Astrocyte (in vitro differentiated cells and primary cell): ENCODE measurements around the gene MEG3. TPM values are rescaled to one million over a fixed set of nuclear protein-coding genes. Genes with fewer than 3 reads are reported as not detected.
A peak's percentile ranks its signal among the peaks of the same experiment; 100 is the strongest.

Experiments used
- DNase-seq: peaks from one replicate; pipeline ENCODE4 v3.0.0-alpha.2; 2010; ENCODE audit warnings: low read depth
- FAIRE-seq: peaks from 2 replicates; lab custom pipeline; 2011; peaks lifted over from hg19 to GRCh38; lab: Jason Lieb, UNC
- H2AFZ ChIP-seq: 2 replicates; pipeline ENCODE4 v1.6.0; 2012; ENCODE audit warnings: low read depth, low read length, inconsistent platforms
- H3K27ac ChIP-seq: 2 replicates; pipeline ENCODE4 v1.5.1; 2011; ENCODE audit warnings: low read depth, low read length, inconsistent platforms
- H3K27me3 ChIP-seq: 2 replicates; pipeline ENCODE4 v1.6.0; 2011; ENCODE audit warnings: low read length, inconsistent platforms; ENCODE audit not compliant: insufficient read depth
- H3K36me3 ChIP-seq: 2 replicates; pipeline ENCODE4 v1.5.1; 2011; ENCODE audit warnings: low read length, inconsistent platforms; ENCODE audit not compliant: insufficient read depth
- H3K4me1 ChIP-seq: 2 replicates; pipeline ENCODE4 v1.5.1; 2011; ENCODE audit warnings: low read length, inconsistent platforms; ENCODE audit not compliant: insufficient read depth
- H3K4me2 ChIP-seq: 2 replicates; pipeline ENCODE4 v1.6.0; 2012; ENCODE audit warnings: low read length, inconsistent platforms
- H3K4me3 ChIP-seq: 2 replicates; pipeline ENCODE4 v1.5.1; 2011; ENCODE audit warnings: low read depth, mild to moderate bottlenecking, low read length, inconsistent platforms; ENCODE audit not compliant: insufficient read depth
- H3K79me2 ChIP-seq: 2 replicates; pipeline ENCODE4 v1.6.0; 2012; ENCODE audit warnings: mild to moderate bottlenecking, low read length, inconsistent platforms; ENCODE audit not compliant: insufficient read depth
- H3K9ac ChIP-seq: 2 replicates; pipeline ENCODE4 v1.6.0; 2012; ENCODE audit warnings: mild to moderate bottlenecking, low read length, inconsistent platforms
- H3K9me3 ChIP-seq: 2 replicates; pipeline ENCODE4 v1.5.1; 2012; ENCODE audit warnings: low read depth, mild to moderate bottlenecking, low read length, inconsistent platforms; ENCODE audit not compliant: insufficient read depth
- H4K20me1 ChIP-seq: 2 replicates; pipeline ENCODE4 v1.6.0; 2012; ENCODE audit warnings: low read length, inconsistent platforms; ENCODE audit not compliant: insufficient read depth
- H3K27ac Mint-ChIP-seq: one replicate; pipeline ENCODE4 v1.8.0; 2021; ENCODE audit warnings: mild to moderate bottlenecking, mixed read lengths; ENCODE audit not compliant: unreplicated experiment
- H3K27me3 Mint-ChIP-seq: one replicate; pipeline ENCODE4 v1.8.0; 2021; ENCODE audit warnings: low read depth, mixed read lengths; ENCODE audit not compliant: unreplicated experiment
- H3K36me3 Mint-ChIP-seq: one replicate; pipeline ENCODE4 v1.8.0; 2021; ENCODE audit warnings: low read depth, mixed read lengths; ENCODE audit not compliant: unreplicated experiment
- H3K4me1 Mint-ChIP-seq: one replicate; pipeline ENCODE4 v1.8.0; 2021; ENCODE audit warnings: low read depth, mixed read lengths; ENCODE audit not compliant: unreplicated experiment
- H3K4me3 Mint-ChIP-seq: one replicate; pipeline ENCODE4 v1.8.0; 2021; ENCODE audit warnings: mild to moderate bottlenecking, moderate library complexity, mixed read lengths; ENCODE audit not compliant: unreplicated experiment
- H3K9me3 Mint-ChIP-seq: one replicate; pipeline ENCODE4 v1.8.0; 2021; ENCODE audit warnings: mild to moderate bottlenecking, mixed read lengths; ENCODE audit not compliant: unreplicated experiment
- EZH2 ChIP-seq: IDR thresholded peaks from 2 replicates; pipeline ENCODE4 v1.6.1; 2012; ENCODE audit warnings: mild to moderate bottlenecking, low read length, inconsistent platforms; ENCODE audit not compliant: insufficient read depth
- total RNA-seq: library from RNA; stranded (reverse); gene quantifications from 2 replicates; pipeline ENCODE4 v1.2.1, GENCODE V29; 2021
- TF ChIP-seq, protein P1 (sequence below): IDR thresholded peaks from 2 replicates; pipeline ENCODE4 v1.5.1; 2011; ENCODE audit warnings: low read depth, mild to moderate bottlenecking, inconsistent platforms, low read length, moderate library complexity; ENCODE audit not compliant: insufficient read depth

Gene MEG3
- total RNA-seq, 1 donor from 2014 or later = not detected

DNA sequence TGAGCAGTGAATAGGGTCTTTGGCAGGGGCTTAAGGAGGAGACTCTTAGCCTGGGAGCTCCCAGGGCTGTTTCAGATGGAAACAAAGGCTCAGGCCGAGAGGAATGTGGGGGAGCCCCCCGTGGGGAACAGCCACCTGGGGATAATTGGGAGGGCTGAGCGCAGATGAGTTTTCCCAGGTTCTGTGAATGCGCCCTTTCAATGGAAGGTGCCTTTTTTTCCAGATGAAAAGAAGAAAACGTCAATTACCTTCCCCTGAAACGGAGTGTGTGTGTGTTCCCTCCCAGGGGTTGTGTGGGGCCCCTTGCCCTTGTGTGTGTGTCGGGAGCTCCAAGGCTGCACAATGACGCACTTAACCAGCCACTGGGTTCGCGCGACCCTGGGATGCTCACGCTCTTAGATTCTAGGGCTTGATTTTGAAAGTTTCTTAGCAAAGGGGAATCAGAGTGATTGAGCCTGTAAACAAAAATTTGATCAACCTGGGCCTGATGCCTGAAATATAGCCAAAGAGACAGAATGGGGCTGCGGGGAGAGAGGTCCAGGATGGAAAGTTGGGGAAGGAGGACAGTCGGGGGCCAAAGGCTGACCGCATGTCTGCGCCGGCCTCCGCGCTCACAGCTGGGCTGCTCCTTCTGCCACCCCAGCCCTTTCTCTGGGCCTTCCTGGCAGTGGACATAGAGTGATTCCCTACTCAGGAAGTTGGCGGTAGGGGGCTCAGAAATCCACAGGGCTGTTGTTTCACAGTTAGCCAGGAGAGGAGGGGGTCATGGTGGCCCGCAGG lies 14.6 kb downstream of the MEG3 start:
- TF ChIP-seq EZH2 = no peak
- TF ChIP-seq, protein P1, sequence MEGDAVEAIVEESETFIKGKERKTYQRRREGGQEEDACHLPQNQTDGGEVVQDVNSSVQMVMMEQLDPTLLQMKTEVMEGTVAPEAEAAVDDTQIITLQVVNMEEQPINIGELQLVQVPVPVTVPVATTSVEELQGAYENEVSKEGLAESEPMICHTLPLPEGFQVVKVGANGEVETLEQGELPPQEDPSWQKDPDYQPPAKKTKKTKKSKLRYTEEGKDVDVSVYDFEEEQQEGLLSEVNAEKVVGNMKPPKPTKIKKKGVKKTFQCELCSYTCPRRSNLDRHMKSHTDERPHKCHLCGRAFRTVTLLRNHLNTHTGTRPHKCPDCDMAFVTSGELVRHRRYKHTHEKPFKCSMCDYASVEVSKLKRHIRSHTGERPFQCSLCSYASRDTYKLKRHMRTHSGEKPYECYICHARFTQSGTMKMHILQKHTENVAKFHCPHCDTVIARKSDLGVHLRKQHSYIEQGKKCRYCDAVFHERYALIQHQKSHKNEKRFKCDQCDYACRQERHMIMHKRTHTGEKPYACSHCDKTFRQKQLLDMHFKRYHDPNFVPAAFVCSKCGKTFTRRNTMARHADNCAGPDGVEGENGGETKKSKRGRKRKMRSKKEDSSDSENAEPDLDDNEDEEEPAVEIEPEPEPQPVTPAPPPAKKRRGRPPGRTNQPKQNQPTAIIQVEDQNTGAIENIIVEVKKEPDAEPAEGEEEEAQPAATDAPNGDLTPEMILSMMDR = no peak
- Histone ChIP-seq H4K20me1 (peaks cover 98% of the 10 kb centered on the region), H3K9ac (no peak overlapping the region), H3K9me3 (no peaks in the 10 kb centered on the region), H3K36me3 (peaks cover 22% of the 10 kb centered on the region), H3K27ac (peak overlapping the region; percentile 34), H3K4me1 (peaks cover 35% of the 10 kb centered on the region), H3K79me2 (peaks cover 73% of the 10 kb centered on the region), H3K4me3 (no peak overlapping the region), H3K27me3 (no peaks in the 10 kb centered on the region), H3K4me2 (no peak overlapping the region), H2AFZ (no peak overlapping the region)
- Mint-ChIP-seq H3K27me3 (peaks cover 30% of the 10 kb centered on the region), H3K27ac (no peak overlapping the region), H3K9me3 (no peaks in the 10 kb centered on the region), H3K36me3 (no peaks in the 10 kb centered on the region), H3K4me1 (peaks cover 26% of the 10 kb centered on the region), H3K4me3 (no peak overlapping the region)
- DNase-seq (no peak), FAIRE-seq (no peak)

DNA sequence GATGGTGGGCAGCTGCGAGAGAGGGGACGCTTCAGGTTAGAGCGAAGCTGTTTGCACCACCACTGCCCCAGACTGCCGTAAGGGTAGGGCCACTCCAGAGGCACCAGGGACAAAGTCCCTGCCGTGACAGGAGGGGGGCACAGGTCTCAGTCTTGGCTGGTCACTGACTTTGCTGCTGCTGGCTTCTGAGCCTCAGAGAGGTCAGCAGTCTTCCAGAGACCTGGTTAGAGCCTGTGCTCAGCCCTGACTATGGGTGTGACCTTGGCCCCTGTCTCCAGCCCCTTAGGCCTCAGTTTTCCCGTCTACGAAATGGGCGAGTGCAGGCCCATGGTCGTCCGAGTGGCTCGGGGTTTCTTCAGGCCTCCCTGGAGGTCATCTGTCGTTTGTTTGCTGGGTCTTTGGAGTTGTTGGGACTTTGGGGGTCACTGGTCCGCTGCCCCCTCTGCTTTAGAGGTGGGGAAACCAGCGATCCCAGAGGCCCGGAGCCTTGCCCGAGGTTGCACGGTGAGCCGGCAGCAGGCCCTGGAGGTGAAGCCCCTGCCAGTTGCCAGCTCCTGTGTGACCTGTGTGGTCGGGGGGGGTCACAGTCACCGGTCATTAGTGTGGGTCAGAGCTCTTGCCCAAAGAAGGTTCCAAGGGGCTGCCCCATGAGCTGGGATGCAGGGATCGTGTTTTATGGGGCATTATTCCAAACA lies 15.3 kb downstream of the MEG3 start:
- Histone ChIP-seq H4K20me1 (peaks cover 97% of the 10 kb centered on the region), H3K27ac (peak overlapping the region; percentile 34), H3K9me3 (no peaks in the 10 kb centered on the region), H3K79me2 (peaks cover 73% of the 10 kb centered on the region), H3K4me3 (no peak overlapping the region), H3K27me3 (no peaks in the 10 kb centered on the region), H3K4me1 (peaks cover 40% of the 10 kb centered on the region), H3K9ac (no peak overlapping the region), H3K4me2 (no peak overlapping the region), H3K36me3 (peaks cover 24% of the 10 kb centered on the region), H2AFZ (no peak overlapping the region)
- H3K27ac Mint-ChIP-seq = no peak overlapping the region
- peaks cover 27% of the 10 kb centered on the region for H3K27me3 Mint-ChIP-seq
- peaks cover 26% of the 10 kb centered on the region for H3K4me1 Mint-ChIP-seq
- H3K4me3 Mint-ChIP-seq = no peak overlapping the region
- FAIRE-seq (no peak), DNase-seq (no peak)
- H3K36me3 Mint-ChIP-seq = no peaks in the 10 kb centered on the region
- H3K9me3 Mint-ChIP-seq = no peaks in the 10 kb centered on the region
- no peak for TF ChIP-seq EZH2
- TF ChIP-seq, protein P1 = no peak
